WERI-Rb-1 (cell line): ENCODE measurements around the gene PLA2G4E.

Source experiments
- DNase-seq: peaks from one replicate; pipeline ENCODE4 v3.0.0-alpha.2; 2020
- H3K27ac ChIP-seq: fragments of 250-450 bp; sonication (Bioruptor Pico); 2 replicates; pipeline ENCODE4 v1.5.1; 2020; ENCODE audit warnings: mild to moderate bottlenecking, moderate library complexity
- H3K27me3 ChIP-seq: fragments of 250-450 bp; sonication (Bioruptor Pico); 2 replicates; pipeline ENCODE4 v1.5.1; 2021; ENCODE audit warnings: mild to moderate bottlenecking, low read depth, moderate library complexity; ENCODE audit not compliant: insufficient read depth, severe bottlenecking
- H3K36me3 ChIP-seq: fragments of 250-450 bp; sonication (Bioruptor Pico); 2 replicates; pipeline ENCODE4 v1.5.1; 2020; ENCODE audit warnings: mild to moderate bottlenecking, moderate library complexity
- H3K4me3 ChIP-seq: 2 replicates; pipeline ENCODE4 v1.5.1; 2011; ENCODE audit warnings: low read depth, mild to moderate bottlenecking, control low read depth, low read length
- H3K9me3 ChIP-seq: fragments of 250-450 bp; sonication (Bioruptor Pico); 2 replicates; pipeline ENCODE4 v1.5.1; 2021; ENCODE audit warnings: mild to moderate bottlenecking, moderate library complexity; ENCODE audit not compliant: severe bottlenecking
- TF ChIP-seq, protein P1 (sequence below): IDR thresholded peaks from 2 replicates; pipeline ENCODE4 v1.5.1; 2011; ENCODE audit warnings: low read depth, mild to moderate bottlenecking, control low read depth, inconsistent platforms, low read length

Gene PLA2G4E

GRCh38 chr15:41989573-41990242 is 31.1 kb downstream of the PLA2G4E start:
- no peak overlapping the region for H3K27ac ChIP-seq
- H3K36me3 ChIP-seq: no peaks in the 10 kb centered on the region
- no peaks in the 10 kb centered on the region for H3K27me3 ChIP-seq
- DNase-seq: peak; percentile 86
- TF ChIP-seq, protein P1, sequence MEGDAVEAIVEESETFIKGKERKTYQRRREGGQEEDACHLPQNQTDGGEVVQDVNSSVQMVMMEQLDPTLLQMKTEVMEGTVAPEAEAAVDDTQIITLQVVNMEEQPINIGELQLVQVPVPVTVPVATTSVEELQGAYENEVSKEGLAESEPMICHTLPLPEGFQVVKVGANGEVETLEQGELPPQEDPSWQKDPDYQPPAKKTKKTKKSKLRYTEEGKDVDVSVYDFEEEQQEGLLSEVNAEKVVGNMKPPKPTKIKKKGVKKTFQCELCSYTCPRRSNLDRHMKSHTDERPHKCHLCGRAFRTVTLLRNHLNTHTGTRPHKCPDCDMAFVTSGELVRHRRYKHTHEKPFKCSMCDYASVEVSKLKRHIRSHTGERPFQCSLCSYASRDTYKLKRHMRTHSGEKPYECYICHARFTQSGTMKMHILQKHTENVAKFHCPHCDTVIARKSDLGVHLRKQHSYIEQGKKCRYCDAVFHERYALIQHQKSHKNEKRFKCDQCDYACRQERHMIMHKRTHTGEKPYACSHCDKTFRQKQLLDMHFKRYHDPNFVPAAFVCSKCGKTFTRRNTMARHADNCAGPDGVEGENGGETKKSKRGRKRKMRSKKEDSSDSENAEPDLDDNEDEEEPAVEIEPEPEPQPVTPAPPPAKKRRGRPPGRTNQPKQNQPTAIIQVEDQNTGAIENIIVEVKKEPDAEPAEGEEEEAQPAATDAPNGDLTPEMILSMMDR: peak; percentile 99
- no peak overlapping the region for H3K4me3 ChIP-seq
- H3K9me3 ChIP-seq: no peaks in the 10 kb centered on the region

- DNase-seq: no peak
- Histone ChIP-seq H3K4me3 (no peak overlapping the region), H3K36me3 (no peaks in the 10 kb centered on the region), H3K27me3 (no peaks in the 10 kb centered on the region), H3K27ac (no peak overlapping the region), H3K9me3 (no peaks in the 10 kb centered on the region)
- TF ChIP-seq, protein P1: no peak
Measured at GRCh38 chr15:41988896-41989572, 31.8 kb downstream of the PLA2G4E start.

DNA sequence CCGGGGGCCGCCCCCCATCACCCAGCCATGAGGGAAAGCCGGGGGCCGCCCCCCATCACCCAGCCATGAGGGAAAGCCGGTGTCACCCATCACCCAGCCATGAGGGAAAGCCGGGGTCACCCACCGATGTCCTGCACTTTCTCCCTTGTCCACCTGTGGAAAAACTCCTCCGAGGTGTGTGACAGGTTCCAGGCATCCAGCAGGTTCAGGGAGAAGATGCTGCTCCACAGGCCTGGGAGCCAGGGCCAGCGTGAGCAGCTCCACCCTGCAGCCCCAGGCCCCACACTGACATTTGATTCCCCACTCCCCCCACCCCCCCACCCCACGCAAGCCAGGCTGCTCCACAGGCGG is 32.9 kb downstream of the PLA2G4E start:
- no peak overlapping the region for H3K27ac ChIP-seq
- DNase-seq: no peak

GRCh38 chr15:41987246-41987924 is 33.5 kb downstream of the PLA2G4E start:
- H3K4me3 ChIP-seq: no peak overlapping the region
- no peaks in the 10 kb centered on the region for H3K9me3 ChIP-seq
- no peak overlapping the region for H3K27ac ChIP-seq
- no peaks in the 10 kb centered on the region for H3K27me3 ChIP-seq
- no peaks in the 10 kb centered on the region for H3K36me3 ChIP-seq
- no peak for DNase-seq
- TF ChIP-seq, protein P1: no peak

More for the DNA sequence above, 32.9 kb downstream of the PLA2G4E start:
- Histone ChIP-seq H3K4me3 (no peak overlapping the region), H3K27me3 (no peaks in the 10 kb centered on the region), H3K9me3 (no peaks in the 10 kb centered on the region), H3K36me3 (no peaks in the 10 kb centered on the region)
- TF ChIP-seq, protein P1: no peak

GRCh38 chr15:41985236-41986160 is 35.3 kb downstream of the PLA2G4E start:
- Histone ChIP-seq H3K4me3 (no peak overlapping the region), H3K27ac (no peak overlapping the region), H3K27me3 (no peaks in the 10 kb centered on the region), H3K36me3 (no peaks in the 10 kb centered on the region), H3K9me3 (no peaks in the 10 kb centered on the region)
- no peak for DNase-seq
- TF ChIP-seq, protein P1: no peak
